Measurements from ENCODE around the gene RBM39. TPM values are rescaled to one million over a fixed set of nuclear protein-coding genes. Genes with fewer than 3 reads are reported as not detected.

RBM39 gene
- total and polyA plus RNA-seq, 2 experiments from 2014 or later, result 247 to 270 TPM

GRCh38 chr20:35771689-35772562 lies 29.9 kb upstream of the RBM39 start, which contains the start of gene PHF20:
Gene PHF20 (plus strand): TSS chr20:35772015. CDS start chr20:35801523, 29,508 bp downstream.
- H3K27ac ChIP-seq, result peak within 1 kb of the TSS; percentile 60
- peaks cover 48% of the 10 kb centered on the region for H3K79me2 ChIP-seq (ENCODE audit: insufficient read depth)
- H3K36me3 ChIP-seq (ENCODE audit: low read depth), result peaks cover 4% of the 10 kb centered on the region; the same call in 1 of the 2 replicates
- H3F3A ChIP-seq (ENCODE audit: insufficient read depth), result peaks cover 52% of the 10 kb centered on the region
- no peaks in the 10 kb centered on the region for H3K27me3 ChIP-seq (replicated peaks; ENCODE audit: insufficient read depth)
- 3 to 13% methylated on average over 20 to 80 of the region's 87 CpGs for WGBS, 2 experiments (ENCODE audit: low coverage in 1 of 2, low lambda C conversion rate in 2 of 2, missing lambda C conversion rate in 2 of 2)
- H3K4me2 ChIP-seq (ENCODE audit: unreplicated experiment), result peak within 1 kb of the TSS; percentile 99
- peak within 1 kb of the TSS; percentile 93 for H3K4me3 ChIP-seq
- H3K9ac ChIP-seq, result peak within 1 kb of the TSS; percentile 88
- no peaks in the 10 kb centered on the region for H4K20me1 ChIP-seq (ENCODE audit: insufficient read depth)
- H3K9me3 ChIP-seq (ENCODE audit: low read depth), result no peaks in the 10 kb centered on the region
- no peak for TF ChIP-seq EZH2phosphoT487 (IDR thresholded peaks at IDR 0.05; ENCODE audit: insufficient read depth, low read depth)
- TF ChIP-seq EZH2 (IDR thresholded peaks at IDR 0.05; ENCODE audit: insufficient read depth, poor library complexity, severe bottlenecking), result no peak
- H3K4me1 ChIP-seq (ENCODE audit: insufficient read depth), result peaks cover 39% of the 10 kb centered on the region
- H3K9me2 ChIP-seq (ENCODE audit: insufficient read depth), result no peaks in the 10 kb centered on the region
- in situ Hi-C loops (cut with MboI), result no loop called here
- peak; percentile 98 for DNase-seq
- peak within 1 kb of the TSS; percentile 69 for H2AFZ ChIP-seq

GRCh38 chr20:35771367-35771688 lies 29.3 kb upstream of the RBM39 start:
- Histone ChIP-seq H2AFZ (peak overlapping the region; percentile 69), H3K4me1 (ENCODE audit: insufficient read depth) (peaks cover 39% of the 10 kb centered on the region), H3K27ac (peak overlapping the region; percentile 60), H3K79me2 (ENCODE audit: insufficient read depth) (peaks cover 42% of the 10 kb centered on the region), H3K9ac (peak overlapping the region; percentile 88), H3K36me3 (ENCODE audit: low read depth) (peaks cover 4% of the 10 kb centered on the region; the same call in 1 of the 2 replicates), H3K4me2 (ENCODE audit: unreplicated experiment) (peak overlapping the region; percentile 40), H3K9me2 (ENCODE audit: insufficient read depth) (no peaks in the 10 kb centered on the region), H4K20me1 (ENCODE audit: insufficient read depth) (no peaks in the 10 kb centered on the region), H3K9me3 (ENCODE audit: low read depth) (no peaks in the 10 kb centered on the region), H3F3A (ENCODE audit: insufficient read depth) (peaks cover 50% of the 10 kb centered on the region), H3K4me3 (peak overlapping the region; percentile 93), H3K27me3 (replicated peaks; ENCODE audit: insufficient read depth) (no peaks in the 10 kb centered on the region)
- in situ Hi-C loops (cut with MboI), result no loop called here
- no peak for DNase-seq
- TF ChIP-seq EZH2 (IDR thresholded peaks at IDR 0.05; ENCODE audit: insufficient read depth, poor library complexity, severe bottlenecking) (no peak), EZH2phosphoT487 (IDR thresholded peaks at IDR 0.05; ENCODE audit: insufficient read depth, low read depth) (no peak)
- WGBS, 2 experiments (ENCODE audit: low coverage in 1 of 2, low lambda C conversion rate in 2 of 2, missing lambda C conversion rate in 2 of 2), result 81 to 84% methylated on average over 9 of the region's 9 CpGs

GRCh38 chr20:35768731-35769664 lies 26.9 kb upstream of the RBM39 start:
- H3K9ac ChIP-seq, result peak overlapping the region; percentile 84
- H3K27me3 ChIP-seq (replicated peaks; ENCODE audit: insufficient read depth), result no peaks in the 10 kb centered on the region
- H3K9me2 ChIP-seq (ENCODE audit: insufficient read depth), result no peaks in the 10 kb centered on the region
- H3K27ac ChIP-seq, result peak overlapping the region; percentile 99
- H3K4me2 ChIP-seq (ENCODE audit: unreplicated experiment), result peak overlapping the region; percentile 73
- peaks cover 44% of the 10 kb centered on the region for H3F3A ChIP-seq (ENCODE audit: insufficient read depth)
- peak overlapping the region; percentile 36 for H3K4me3 ChIP-seq
- H3K9me3 ChIP-seq (ENCODE audit: low read depth), result no peaks in the 10 kb centered on the region
- in situ Hi-C loops (cut with MboI), result no loop called here
- H4K20me1 ChIP-seq (ENCODE audit: insufficient read depth), result no peaks in the 10 kb centered on the region
- peaks cover 39% of the 10 kb centered on the region for H3K4me1 ChIP-seq (ENCODE audit: insufficient read depth)
- peaks cover 19% of the 10 kb centered on the region for H3K79me2 ChIP-seq (ENCODE audit: insufficient read depth)
- TF ChIP-seq EZH2 (IDR thresholded peaks at IDR 0.05; ENCODE audit: insufficient read depth, poor library complexity, severe bottlenecking) (no peak), EZH2phosphoT487 (IDR thresholded peaks at IDR 0.05; ENCODE audit: insufficient read depth, low read depth) (no peak)
- peak overlapping the region; percentile 59 for H2AFZ ChIP-seq
- WGBS, 2 experiments (ENCODE audit: low coverage in 1 of 2, low lambda C conversion rate in 2 of 2, missing lambda C conversion rate in 2 of 2), result 16 to 19% methylated on average over 5 of the region's 5 CpGs
- no peaks in the 10 kb centered on the region for H3K36me3 ChIP-seq (ENCODE audit: low read depth)
- peak; percentile 98 for DNase-seq
